ENCODE results near the gene FAP.

DNA sequence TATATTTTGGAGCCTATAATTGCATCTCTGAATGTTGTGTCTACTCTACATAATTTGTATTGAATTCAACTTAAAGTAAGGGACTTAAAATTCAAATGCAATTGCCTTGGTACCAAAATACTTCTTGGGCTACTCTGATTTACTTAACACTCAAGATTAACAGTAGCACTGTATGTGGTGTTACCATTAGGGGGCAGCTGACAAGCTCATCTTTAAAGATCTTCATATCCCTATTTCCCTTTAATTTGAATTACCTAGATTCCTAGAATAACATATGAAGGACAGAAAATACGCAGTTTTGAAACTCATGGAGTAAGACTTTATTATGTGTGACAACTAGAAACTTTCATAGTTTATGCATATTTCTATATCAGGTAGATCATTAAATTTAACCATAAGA, 37.4 kb upstream of the FAP start:
- TF ChIP-seq, protein P1, sequence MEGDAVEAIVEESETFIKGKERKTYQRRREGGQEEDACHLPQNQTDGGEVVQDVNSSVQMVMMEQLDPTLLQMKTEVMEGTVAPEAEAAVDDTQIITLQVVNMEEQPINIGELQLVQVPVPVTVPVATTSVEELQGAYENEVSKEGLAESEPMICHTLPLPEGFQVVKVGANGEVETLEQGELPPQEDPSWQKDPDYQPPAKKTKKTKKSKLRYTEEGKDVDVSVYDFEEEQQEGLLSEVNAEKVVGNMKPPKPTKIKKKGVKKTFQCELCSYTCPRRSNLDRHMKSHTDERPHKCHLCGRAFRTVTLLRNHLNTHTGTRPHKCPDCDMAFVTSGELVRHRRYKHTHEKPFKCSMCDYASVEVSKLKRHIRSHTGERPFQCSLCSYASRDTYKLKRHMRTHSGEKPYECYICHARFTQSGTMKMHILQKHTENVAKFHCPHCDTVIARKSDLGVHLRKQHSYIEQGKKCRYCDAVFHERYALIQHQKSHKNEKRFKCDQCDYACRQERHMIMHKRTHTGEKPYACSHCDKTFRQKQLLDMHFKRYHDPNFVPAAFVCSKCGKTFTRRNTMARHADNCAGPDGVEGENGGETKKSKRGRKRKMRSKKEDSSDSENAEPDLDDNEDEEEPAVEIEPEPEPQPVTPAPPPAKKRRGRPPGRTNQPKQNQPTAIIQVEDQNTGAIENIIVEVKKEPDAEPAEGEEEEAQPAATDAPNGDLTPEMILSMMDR (IDR thresholded peaks at IDR 0.05; ENCODE audit: insufficient read depth, low read length) = no peak
- TF ChIP-seq POLR2AphosphoS5 (IDR thresholded peaks at IDR 0.05; ENCODE audit: low read depth) = no peak

Data from HL-60 (cell line).